WI38 (cell line): ENCODE measurements around the gene HSBP1.

Experiments used
- H3K4me3 ChIP-seq: 2 replicates; pipeline ENCODE4 v1.5.1; 2011; ENCODE audit warnings: low read depth, mild to moderate bottlenecking, control low read depth, low read length
- TF ChIP-seq, protein P1 (sequence below): IDR thresholded peaks from 2 replicates; pipeline ENCODE4 v1.5.1; 2012; ENCODE audit warnings: low read depth, mild to moderate bottlenecking, control low read depth, low read length

The HSBP1 gene

GRCh38 chr16:83772806-83773205 is 35.0 kb upstream of the HSBP1 start:
- no peak overlapping the region for H3K4me3 ChIP-seq
- TF ChIP-seq, protein P1, sequence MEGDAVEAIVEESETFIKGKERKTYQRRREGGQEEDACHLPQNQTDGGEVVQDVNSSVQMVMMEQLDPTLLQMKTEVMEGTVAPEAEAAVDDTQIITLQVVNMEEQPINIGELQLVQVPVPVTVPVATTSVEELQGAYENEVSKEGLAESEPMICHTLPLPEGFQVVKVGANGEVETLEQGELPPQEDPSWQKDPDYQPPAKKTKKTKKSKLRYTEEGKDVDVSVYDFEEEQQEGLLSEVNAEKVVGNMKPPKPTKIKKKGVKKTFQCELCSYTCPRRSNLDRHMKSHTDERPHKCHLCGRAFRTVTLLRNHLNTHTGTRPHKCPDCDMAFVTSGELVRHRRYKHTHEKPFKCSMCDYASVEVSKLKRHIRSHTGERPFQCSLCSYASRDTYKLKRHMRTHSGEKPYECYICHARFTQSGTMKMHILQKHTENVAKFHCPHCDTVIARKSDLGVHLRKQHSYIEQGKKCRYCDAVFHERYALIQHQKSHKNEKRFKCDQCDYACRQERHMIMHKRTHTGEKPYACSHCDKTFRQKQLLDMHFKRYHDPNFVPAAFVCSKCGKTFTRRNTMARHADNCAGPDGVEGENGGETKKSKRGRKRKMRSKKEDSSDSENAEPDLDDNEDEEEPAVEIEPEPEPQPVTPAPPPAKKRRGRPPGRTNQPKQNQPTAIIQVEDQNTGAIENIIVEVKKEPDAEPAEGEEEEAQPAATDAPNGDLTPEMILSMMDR: no peak

DNA sequence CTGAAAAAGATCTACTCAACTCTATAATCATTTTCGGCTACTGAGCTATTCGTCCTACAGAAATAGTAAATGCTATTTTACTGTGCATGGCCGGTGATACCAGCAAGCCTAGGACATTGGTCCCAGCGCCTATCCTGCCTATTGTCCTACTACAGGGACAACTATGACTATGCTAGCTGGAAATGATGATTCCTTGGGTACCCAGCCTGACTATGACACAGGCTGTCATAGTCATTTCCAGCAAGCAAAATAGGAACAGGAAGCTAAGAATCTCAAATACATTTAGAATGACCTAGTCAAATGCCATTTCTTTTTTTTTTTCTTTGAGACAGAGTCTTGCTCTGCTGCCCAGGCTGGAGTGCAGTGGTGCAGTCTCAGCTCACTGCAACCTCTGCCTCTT is 33.7 kb upstream of the HSBP1 start:
- TF ChIP-seq, protein P1: no peak
- no peak overlapping the region for H3K4me3 ChIP-seq

DNA sequence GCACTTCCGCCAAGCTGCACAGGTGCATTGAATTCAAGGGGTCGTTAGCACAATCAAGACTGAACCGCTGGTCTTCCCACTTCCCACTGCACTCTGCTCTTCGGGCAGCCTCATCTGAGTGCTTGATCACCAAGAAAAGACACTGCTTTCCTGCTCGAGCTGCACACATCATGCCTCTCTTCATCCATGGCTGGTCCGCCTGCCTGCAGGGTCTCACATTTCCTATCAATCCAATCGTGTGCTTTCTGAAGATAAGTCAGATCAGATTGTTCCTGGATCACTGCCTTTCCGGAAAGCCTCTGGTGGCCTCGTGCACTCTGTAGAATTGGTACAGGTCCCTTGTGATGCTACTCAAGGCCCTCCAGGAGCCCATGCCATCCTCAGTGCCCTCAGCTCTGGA is 30.8 kb upstream of the HSBP1 start:
- TF ChIP-seq, protein P1: no peak
- H3K4me3 ChIP-seq: no peak overlapping the region

DNA sequence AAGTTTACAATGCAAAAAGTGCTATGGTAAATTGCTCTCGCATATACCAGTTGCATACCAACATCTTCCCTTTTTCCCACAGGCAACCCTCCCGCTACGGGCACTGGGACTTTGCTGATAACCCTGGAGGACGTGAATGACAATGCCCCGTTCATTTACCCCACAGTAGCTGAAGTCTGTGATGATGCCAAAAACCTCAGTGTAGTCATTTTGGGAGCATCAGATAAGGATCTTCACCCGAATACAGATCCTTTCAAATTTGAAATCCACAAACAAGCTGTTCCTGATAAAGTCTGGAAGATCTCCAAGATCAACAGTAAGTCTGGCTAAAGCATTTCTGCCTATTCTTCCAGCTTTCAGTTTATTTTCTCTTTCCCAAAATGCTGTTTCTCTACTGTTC is 27.9 kb upstream of the HSBP1 start:
- no peak overlapping the region for H3K4me3 ChIP-seq
- TF ChIP-seq, protein P1: no peak

GRCh38 chr16:83785455-83785854 is 22.3 kb upstream of the HSBP1 start:
- TF ChIP-seq, protein P1: no peak
- no peak overlapping the region for H3K4me3 ChIP-seq

DNA sequence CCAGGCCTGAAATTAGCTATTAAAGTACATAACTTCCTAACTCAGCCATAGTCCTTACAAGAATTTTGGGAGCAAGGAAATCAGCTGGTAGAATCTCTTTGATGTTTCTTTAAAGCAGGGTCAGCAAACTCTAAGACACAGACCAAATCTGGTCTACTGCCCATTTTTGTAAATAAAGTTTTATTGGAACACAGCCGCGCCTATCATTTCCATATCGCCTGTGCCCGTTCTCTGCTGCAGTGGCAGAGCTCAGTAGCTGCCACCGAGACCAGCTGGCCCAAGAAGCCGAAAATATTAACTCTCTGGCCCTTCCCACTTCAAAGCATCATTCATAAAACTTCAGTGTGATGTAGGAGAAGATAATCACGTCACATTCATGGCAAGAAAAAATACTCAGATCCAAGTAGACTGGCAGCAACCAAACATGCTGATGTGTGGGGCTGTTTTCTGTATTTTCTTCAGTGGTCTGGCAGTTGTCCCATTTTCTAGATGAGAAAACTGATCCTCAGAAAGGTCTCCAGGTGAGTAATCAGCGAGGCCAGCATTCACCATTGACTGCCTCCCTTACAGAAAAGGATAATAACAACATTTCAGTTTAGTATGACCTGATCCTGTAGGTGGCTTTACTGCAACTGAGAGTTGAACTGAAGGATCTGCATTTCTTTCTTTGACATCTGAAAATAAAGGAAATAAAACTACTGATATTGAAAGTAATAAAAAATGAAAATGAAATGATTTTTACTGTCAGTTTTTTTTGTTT is 18.0 kb upstream of the HSBP1 start:
- no peak overlapping the region for H3K4me3 ChIP-seq

GRCh38 chr16:83791916-83792315 is 15.9 kb upstream of the HSBP1 start:
- H3K4me3 ChIP-seq: no peak overlapping the region
- TF ChIP-seq, protein P1: no peak

More for the DNA sequence above, 18.0 kb upstream of the HSBP1 start:
- TF ChIP-seq, protein P1: no peak
